ENCODE data around the gene LCN2.

- TF ChIP-seq POLR2AphosphoS5 (IDR thresholded peaks at IDR 0.05) = no peak
- TF ChIP-seq CTCF (IDR thresholded peaks at IDR 0.05) = no peak
These were observed 25.9 kb downstream of the LCN2 start for GRCh38 chr9:128175102-128175563.
